ENCODE results near the gene ADRB1. TPM values are rescaled to one million over a fixed set of nuclear protein-coding genes. Genes with fewer than 3 reads are reported as not detected.

ADRB1 gene
- total and polyA plus RNA-seq, 2 of the 4 experiments (the other 2 are of a cell fraction) = not detected

GRCh38 chr10:114094795-114095194 lies 51.1 kb downstream of the ADRB1 start:
- Histone ChIP-seq H3K9ac (ENCODE audit: low read depth, low read length) (no peak overlapping the region), H2BK15ac (ENCODE audit: low read depth, low read length) (no peak overlapping the region), H3K56ac (ENCODE audit: extremely low read depth, insufficient read depth, low read length) (no peak overlapping the region), H4K8ac (ENCODE audit: low read depth in 2 of 2, low read length in 2 of 2) (no peak overlapping the region), H3K9me3 (ENCODE audit: control insufficient read depth, insufficient read depth, low read length) (no peaks in the 10 kb centered on the region), H4K20me1 (ENCODE audit: insufficient read depth, low read length) (no peaks in the 10 kb centered on the region), H2AK9ac (replicated peaks; ENCODE audit: low read depth, low read length, poor library complexity) (no peak overlapping the region), H3K27me3 (ENCODE audit: control insufficient read depth, insufficient read depth, low read length) (peaks cover 35% of the 10 kb centered on the region), H2AK5ac (ENCODE audit: low read depth, low read length) (no peak overlapping the region), H3K23ac (ENCODE audit: low read depth, low read length) (no peak overlapping the region), H4K91ac (ENCODE audit: insufficient read depth, low read depth, low read length) (no peak overlapping the region), H3K4me1 (ENCODE audit: control insufficient read depth, insufficient read depth, low read length) (no peaks in the 10 kb centered on the region), H3K4me2 (ENCODE audit: low read depth, low read length) (no peak overlapping the region), H2AFZ (replicated peaks; ENCODE audit: low read length, poor library complexity) (no peak overlapping the region), H3K18ac (ENCODE audit: low read depth, low read length) (no peak overlapping the region), H2BK20ac (ENCODE audit: low read depth, low read length) (no peak overlapping the region), H3K27ac (ENCODE audit: insufficient read depth, low read length) (no peak overlapping the region), H2BK5ac (ENCODE audit: low read depth, low read length, poor library complexity, severe bottlenecking) (no peak overlapping the region), H3K14ac (replicated peaks; ENCODE audit: low read depth, low read length) (no peak overlapping the region), H4K5ac (ENCODE audit: low read depth, low read length) (no peak overlapping the region), H3K9me1 (ENCODE audit: insufficient read depth, low read length) (no peaks in the 10 kb centered on the region), H2BK120ac (ENCODE audit: low read depth, low read length) (no peak overlapping the region), H3K4ac (ENCODE audit: low read depth, low read length) (no peak overlapping the region), H3K4me3 (ENCODE audit: insufficient read depth, low read depth, low read length) (no peak overlapping the region), H3K79me1 (ENCODE audit: low read depth in 1 of 2, low read length in 2 of 2) (no peaks in the 10 kb centered on the region), H3K36me3 (ENCODE audit: control insufficient read depth, insufficient read depth, low read length) (no peaks in the 10 kb centered on the region)
- CTCF ChIA-PET = no interaction called here
- in situ Hi-C loops (cut with MboI; ENCODE audit: low sequenced_read_pairs) (no loop called here), intact Hi-C loops (cut with micrococcal nuclease) (no loop called here), dilution Hi-C loops (cut with HindIII; ENCODE audit: low sequenced_read_pairs, unreplicated experiment) (no loop called here)
- DNase-seq = no peak
- WGBS, 2 experiments (ENCODE audit: extremely low coverage in 2 of 2, insufficient read length in 1 of 2) = no CpG with 5 or more reads among the region's 3 CpGs
- TF ChIP-seq POLR2A (IDR thresholded peaks at IDR 0.05; ENCODE audit: low read depth, low read length) (no peak), NFE2L2 (IDR thresholded peaks at IDR 0.05; ENCODE audit: low read depth, low read length) (no peak), RFX5 (IDR thresholded peaks at IDR 0.05; ENCODE audit: low read depth, low read length) (no peak), USF2 (IDR thresholded peaks at IDR 0.05; ENCODE audit: low read depth, low read length) (no peak), SMC3 (IDR thresholded peaks at IDR 0.05; ENCODE audit: low read depth, low read length) (no peak)
- POLR2A ChIA-PET (ENCODE audit: unreplicated experiment) = no interaction called here
- no TSS peak for BruUV-seq (replicated peaks)
- no peak for ATAC-seq (ENCODE audit: low read depth)
